ENCODE measurements around the gene FBXL14.

- TF ChIP-seq POLR2AphosphoS5 (IDR thresholded peaks at IDR 0.05) (no peak), CTCF (IDR thresholded peaks at IDR 0.05 in 8 of 11, conservative IDR thresholded peaks at IDR 0.05 in 3 of 11) (no peak), POLR2A (IDR thresholded peaks at IDR 0.05) (no peak)
Observed at GRCh38 chr12:1567852-1568251, 26.5 kb downstream of the FBXL14 start.
